IPS DF 19.7 (cell line): ENCODE data around the gene TP53RK.
"Not testable (repeated sequence)": the region's sequence is repeated elsewhere in the genome, so short reads cannot be mapped to it uniquely, and the experiment has no call there.

ENCODE experiments used
- DNase-seq: peaks from one replicate; pipeline ENCODE4 v3.0.0-alpha.2; 2013; ENCODE audit warnings: low read depth, low spot score

TP53RK gene

GRCh38 chr20:46683011-46683667, 6.1 kb downstream of the TP53RK start:
- no peak for DNase-seq

GRCh38 chr20:46682063-46682821, 7.0 kb downstream of the TP53RK start:
- no peak for DNase-seq

GRCh38 chr20:46681032-46681854, 8.0 kb downstream of the TP53RK start:
- no peak for DNase-seq

- DNase-seq: no peak
Observed at GRCh38 chr20:46680684-46681031, 8.6 kb downstream of the TP53RK start.

- DNase-seq: no peak
Observed at GRCh38 chr20:46678516-46678915, 10.7 kb downstream of the TP53RK start.

GRCh38 chr20:46677608-46678007, 11.6 kb downstream of the TP53RK start:
- DNase-seq: no peak

GRCh38 chr20:46676649-46677316, 12.5 kb downstream of the TP53RK start:
- DNase-seq: not testable (repeated sequence)

GRCh38 chr20:46674253-46675083, 14.8 kb downstream of the TP53RK start:
- DNase-seq: no peak

GRCh38 chr20:46673394-46674252, 15.6 kb downstream of the TP53RK start:
- DNase-seq: no peak

- DNase-seq: no peak
Observed at GRCh38 chr20:46672543-46673148, 16.6 kb downstream of the TP53RK start.

GRCh38 chr20:46671866-46672542, 17.2 kb downstream of the TP53RK start:
- no peak for DNase-seq

GRCh38 chr20:46670585-46671584, 18.4 kb downstream of the TP53RK start:
- DNase-seq: no peak

GRCh38 chr20:46670228-46670584, 19.0 kb downstream of the TP53RK start:
- no peak for DNase-seq

GRCh38 chr20:46666818-46667515, 22.3 kb downstream of the TP53RK start:
- DNase-seq: no peak

- DNase-seq: no peak
Observed at GRCh38 chr20:46666306-46666705, 22.9 kb downstream of the TP53RK start.

GRCh38 chr20:46665602-46666001, 23.6 kb downstream of the TP53RK start:
- no peak for DNase-seq

GRCh38 chr20:46663531-46663930, 25.7 kb downstream of the TP53RK start:
- no peak for DNase-seq
